Fibroblast of mammary gland (primary cell): ENCODE measurements around the gene MSH5.

Experiments
- DNase-seq: peaks from one replicate; pipeline ENCODE4 v3.0.0-alpha.2; 2010; ENCODE audit warnings: low read depth
- H3K4me3 ChIP-seq: 2 replicates; pipeline ENCODE4 v1.5.1; 2011; ENCODE audit warnings: low read depth, mild to moderate bottlenecking, low read length, moderate library complexity; ENCODE audit not compliant: control insufficient read depth
- TF ChIP-seq, protein P1 (sequence below): conservative IDR thresholded peaks from 2 replicates; pipeline ENCODE4 v1.5.1; 2011; ENCODE audit warnings: low read depth, low read length, inconsistent platforms; ENCODE audit not compliant: control insufficient read depth, insufficient read depth

Gene MSH5

DNA sequence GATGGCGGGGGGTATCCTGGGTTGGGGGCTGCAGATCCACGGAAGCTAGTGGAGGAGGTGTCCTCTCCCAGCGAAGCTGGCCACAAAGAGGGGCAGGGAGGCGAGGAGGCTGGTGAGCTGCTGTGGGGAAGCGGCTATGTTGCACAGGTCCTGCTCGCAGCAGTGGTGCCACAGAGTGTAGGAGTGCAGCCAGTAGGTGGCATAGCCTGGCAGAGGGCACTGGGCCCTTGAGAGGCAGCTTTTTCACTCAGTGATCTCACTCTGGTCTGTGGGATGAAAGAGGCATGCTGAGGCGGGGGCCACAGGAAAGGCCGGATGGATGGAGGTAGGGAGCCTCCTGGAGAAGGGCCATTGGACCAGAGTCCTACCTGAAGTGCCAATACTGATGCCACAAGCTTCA is 27.5 kb upstream of the MSH5 start:
- no peak for DNase-seq
- TF ChIP-seq, protein P1, sequence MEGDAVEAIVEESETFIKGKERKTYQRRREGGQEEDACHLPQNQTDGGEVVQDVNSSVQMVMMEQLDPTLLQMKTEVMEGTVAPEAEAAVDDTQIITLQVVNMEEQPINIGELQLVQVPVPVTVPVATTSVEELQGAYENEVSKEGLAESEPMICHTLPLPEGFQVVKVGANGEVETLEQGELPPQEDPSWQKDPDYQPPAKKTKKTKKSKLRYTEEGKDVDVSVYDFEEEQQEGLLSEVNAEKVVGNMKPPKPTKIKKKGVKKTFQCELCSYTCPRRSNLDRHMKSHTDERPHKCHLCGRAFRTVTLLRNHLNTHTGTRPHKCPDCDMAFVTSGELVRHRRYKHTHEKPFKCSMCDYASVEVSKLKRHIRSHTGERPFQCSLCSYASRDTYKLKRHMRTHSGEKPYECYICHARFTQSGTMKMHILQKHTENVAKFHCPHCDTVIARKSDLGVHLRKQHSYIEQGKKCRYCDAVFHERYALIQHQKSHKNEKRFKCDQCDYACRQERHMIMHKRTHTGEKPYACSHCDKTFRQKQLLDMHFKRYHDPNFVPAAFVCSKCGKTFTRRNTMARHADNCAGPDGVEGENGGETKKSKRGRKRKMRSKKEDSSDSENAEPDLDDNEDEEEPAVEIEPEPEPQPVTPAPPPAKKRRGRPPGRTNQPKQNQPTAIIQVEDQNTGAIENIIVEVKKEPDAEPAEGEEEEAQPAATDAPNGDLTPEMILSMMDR, result no peak
- H3K4me3 ChIP-seq, result no peak overlapping the region

GRCh38 chr6:31713465-31713864 is 26.3 kb upstream of the MSH5 start:
- H3K4me3 ChIP-seq, result no peak overlapping the region
- TF ChIP-seq, protein P1, result no peak
- no peak for DNase-seq

GRCh38 chr6:31713991-31714684 is 25.7 kb upstream of the MSH5 start:
- no peak overlapping the region for H3K4me3 ChIP-seq
- TF ChIP-seq, protein P1, result no peak
- DNase-seq, result no peak

GRCh38 chr6:31715022-31715958 is 24.5 kb upstream of the MSH5 start, which contains the start of gene LY6G6D:
Gene LY6G6D (plus strand): TSS chr6:31715348. CDS start chr6:31715356, 8 bp downstream.
- TF ChIP-seq, protein P1, result no peak
- DNase-seq, result no peak
- no peak within 1 kb of the TSS for H3K4me3 ChIP-seq

- TF ChIP-seq, protein P1, result no peak
- DNase-seq, result no peak
- H3K4me3 ChIP-seq, result no peak overlapping the region
These were observed 22.1 kb upstream of the MSH5 start for GRCh38 chr6:31717499-31718222.

- DNase-seq, result no peak
- TF ChIP-seq, protein P1, result no peak
- H3K4me3 ChIP-seq, result no peak overlapping the region
These were observed 21.5 kb upstream of the MSH5 start for GRCh38 chr6:31718265-31718664.
